Upper lobe of left lung (tissue), 6 donors: ENCODE data around the gene FBN2. TPM values are rescaled to one million over a fixed set of nuclear protein-coding genes. Genes with fewer than 3 reads are reported as not detected.

Source experiments
- ATAC-seq, 2 donors: fragments of 200-7000 bp; cut with Tn5 transposase; one replicate each; pipeline ENCODE4 v1.9.1; 2022; ENCODE audit warnings: mild to moderate bottlenecking in 2 of 2, moderate library complexity in 2 of 2; ENCODE audit not compliant: low FRiP score in 2 of 2
- DNase-seq, 2 donors: peaks; one replicate each; pipeline ENCODE4 v3.0.0-alpha.2; 2019 to 2020
- H3K27ac ChIP-seq, 4 donors: fragments of 200-600 bp; sonication (generic); one replicate each; pipeline ENCODE4 v1.5.1; 2016 to 2019
- H3K27me3 ChIP-seq, 4 donors: fragments of 200-600 bp; sonication (generic); one replicate each; pipeline ENCODE4 v1.5.1; 2017 to 2019
- H3K36me3 ChIP-seq, 4 donors: fragments of 200-600 bp; sonication (generic); one replicate each; pipeline ENCODE4 v1.5.1; 2016 to 2019
- H3K4me1 ChIP-seq, 4 donors: fragments of 200-600 bp; sonication (generic); one replicate each; pipeline ENCODE4 v1.5.1; 2018 to 2019
- H3K4me3 ChIP-seq, 4 donors: fragments of 200-600 bp; sonication (generic); one replicate each; pipeline ENCODE4 v1.5.1; 2017 to 2019; ENCODE audit warnings: mild to moderate bottlenecking in 2 of 4, moderate library complexity in 1 of 4
- H3K9me3 ChIP-seq, 4 donors: fragments of 200-600 bp; sonication (generic); one replicate each; pipeline ENCODE4 v1.5.1; 2018 to 2019
- EP300 ChIP-seq, 4 donors: sonication (generic); formaldehyde crosslinking; IDR thresholded peaks; one replicate each; pipeline ENCODE4 v1.5.1; 2017; ENCODE audit warnings: antibody characterized with exemption in 4 of 4, control low read depth in 2 of 4
- POLR2A ChIP-seq, 4 donors: fragments of 450-650 bp; IDR thresholded peaks; one replicate each; pipeline ENCODE4 v1.5.1; 2016 to 2017; ENCODE audit warnings: antibody characterized with exemption in 4 of 4, mild to moderate bottlenecking in 2 of 4
- POLR2AphosphoS5 ChIP-seq, 2 donors: sonication (generic); formaldehyde crosslinking; IDR thresholded peaks; one replicate each; pipeline ENCODE4 v1.5.1; 2017; ENCODE audit warnings: antibody characterized with exemption in 2 of 2
- WGBS, 2 donors: methylation state at CpG; one replicate each; pipeline ENCODE4 v1.1.5; 2017 to 2018; 5-methylcytosine and 5-hydroxymethylcytosine counted together
- total RNA-seq, 6 donors: library from RNA; depleted of rRNA in 4 of 6; stranded (reverse); fragments of >200 nt in 4 of 6; gene quantifications; one replicate each; pipeline versions ENCODE4 v1.1.0 to v1.2.1, GENCODE V29; 2016 to 2021
- TF ChIP-seq, protein P1 (sequence below), 6 experiments: fragments of 450-650 bp in 4 of 6; fragments of 200-600 bp in 2 of 6; sonication (generic) in 2 of 6; IDR thresholded peaks; one replicate each; pipeline ENCODE4 v1.5.1; 2016 to 2019; ENCODE audit warnings: antibody characterized with exemption in 6 of 6
- donor health status: DM: no; HTN: no; CAD: no; lungs with moderate emphysema.
- donor health status: DM: no; HTN: yes; CAD: no; lungs with severe emphysema.

The FBN2 gene
- total RNA-seq, 6 donors from 2014 or later = under 0.01 to 1.7 (median 0.39) TPM

DNA sequence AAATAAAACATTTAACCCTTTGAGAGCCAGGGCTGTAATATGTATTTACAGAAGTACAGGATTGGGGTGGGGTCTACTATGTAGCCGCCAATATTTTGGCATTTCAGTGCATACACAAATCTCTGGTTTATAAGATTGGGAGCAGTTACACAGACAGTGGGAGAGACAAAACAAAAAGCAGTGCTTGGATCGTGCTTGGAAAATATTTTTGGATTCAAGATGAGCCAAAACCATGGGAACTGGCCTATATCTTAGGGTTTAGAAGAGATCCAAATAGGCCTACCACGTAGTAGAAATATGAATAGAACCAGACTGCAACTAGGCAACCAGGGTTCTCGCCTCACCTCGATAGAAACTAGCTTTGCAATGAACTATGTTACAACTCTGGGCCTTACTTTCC, 284.9 kb downstream of the FBN2 start:
- Histone ChIP-seq H3K27me3 (no peaks in the 10 kb centered on the region), H3K27ac (no peak overlapping the region), H3K36me3 (no peaks in the 10 kb centered on the region), H3K9me3 (no peaks in the 10 kb centered on the region), H3K4me1 (no peaks in the 10 kb centered on the region), H3K4me3 (no peak overlapping the region)
- WGBS, 2 donors = 83 to 86% methylated on average over 5 of the region's 5 CpGs
- TF ChIP-seq, protein P1, sequence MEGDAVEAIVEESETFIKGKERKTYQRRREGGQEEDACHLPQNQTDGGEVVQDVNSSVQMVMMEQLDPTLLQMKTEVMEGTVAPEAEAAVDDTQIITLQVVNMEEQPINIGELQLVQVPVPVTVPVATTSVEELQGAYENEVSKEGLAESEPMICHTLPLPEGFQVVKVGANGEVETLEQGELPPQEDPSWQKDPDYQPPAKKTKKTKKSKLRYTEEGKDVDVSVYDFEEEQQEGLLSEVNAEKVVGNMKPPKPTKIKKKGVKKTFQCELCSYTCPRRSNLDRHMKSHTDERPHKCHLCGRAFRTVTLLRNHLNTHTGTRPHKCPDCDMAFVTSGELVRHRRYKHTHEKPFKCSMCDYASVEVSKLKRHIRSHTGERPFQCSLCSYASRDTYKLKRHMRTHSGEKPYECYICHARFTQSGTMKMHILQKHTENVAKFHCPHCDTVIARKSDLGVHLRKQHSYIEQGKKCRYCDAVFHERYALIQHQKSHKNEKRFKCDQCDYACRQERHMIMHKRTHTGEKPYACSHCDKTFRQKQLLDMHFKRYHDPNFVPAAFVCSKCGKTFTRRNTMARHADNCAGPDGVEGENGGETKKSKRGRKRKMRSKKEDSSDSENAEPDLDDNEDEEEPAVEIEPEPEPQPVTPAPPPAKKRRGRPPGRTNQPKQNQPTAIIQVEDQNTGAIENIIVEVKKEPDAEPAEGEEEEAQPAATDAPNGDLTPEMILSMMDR (IDR thresholded peaks at IDR 0.05) = no peak
- no peak for TF ChIP-seq POLR2AphosphoS5 (IDR thresholded peaks at IDR 0.05)
- no peak for TF ChIP-seq EP300 (IDR thresholded peaks at IDR 0.05)
- TF ChIP-seq POLR2A (IDR thresholded peaks at IDR 0.05) = no peak
- no peak for DNase-seq
- no peak for ATAC-seq

DNA sequence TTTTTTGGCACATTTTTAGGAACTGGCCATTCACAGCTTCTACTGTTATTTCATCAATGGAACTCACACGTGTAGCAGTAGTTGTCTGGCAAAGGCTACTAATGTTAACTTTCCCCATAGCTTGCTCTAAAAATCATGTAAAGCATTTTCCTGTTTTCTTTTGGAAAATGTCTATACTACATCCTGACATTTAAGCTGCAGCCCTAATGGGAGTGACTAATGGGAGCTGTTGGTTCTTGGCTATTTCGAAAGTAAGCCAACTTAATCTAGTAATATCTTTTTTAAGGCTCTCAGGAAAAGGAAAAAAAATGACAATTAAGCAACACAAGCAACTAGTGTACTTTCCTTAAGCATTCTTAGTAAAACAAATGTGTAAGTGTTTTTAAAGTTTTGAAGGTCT, 285.3 kb downstream of the FBN2 start:
- DNase-seq = no peak

DNA sequence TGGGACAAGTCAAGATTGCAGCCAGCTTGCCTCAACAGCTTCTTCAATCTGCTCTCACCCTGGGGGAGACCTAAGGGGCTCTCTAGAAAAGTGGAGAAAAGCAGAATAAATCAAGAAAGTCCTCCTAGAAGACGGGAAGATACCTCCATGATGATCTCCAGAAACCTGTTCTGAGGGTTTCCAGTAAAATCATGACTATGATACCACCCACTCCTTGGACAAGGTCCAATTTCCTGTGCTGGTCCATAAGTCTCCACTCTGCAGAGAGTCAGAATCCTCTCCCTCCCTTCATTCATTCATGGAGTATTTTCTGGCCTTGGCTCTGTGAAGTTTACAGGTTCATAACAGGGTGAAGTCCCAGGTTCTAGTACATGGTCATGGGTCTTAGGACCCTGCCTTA, 285.8 kb downstream of the FBN2 start:
- Histone ChIP-seq H3K9me3 (no peaks in the 10 kb centered on the region), H3K4me3 (no peak overlapping the region), H3K27ac (no peak overlapping the region), H3K27me3 (no peaks in the 10 kb centered on the region), H3K4me1 (no peaks in the 10 kb centered on the region), H3K36me3 (no peaks in the 10 kb centered on the region)
- TF ChIP-seq POLR2AphosphoS5 (IDR thresholded peaks at IDR 0.05) (no peak), EP300 (IDR thresholded peaks at IDR 0.05) (no peak), POLR2A (IDR thresholded peaks at IDR 0.05) (no peak)
- TF ChIP-seq, protein P1 (IDR thresholded peaks at IDR 0.05) = no peak
- no peak for ATAC-seq
- no peak for DNase-seq
- 73 to 74% methylated on average over 1 of the region's 1 CpG for WGBS, 2 donors

More for the DNA sequence above, 285.3 kb downstream of the FBN2 start:
- no peak for ATAC-seq
- 59 to 60% methylated on average over 2 of the region's 2 CpGs for WGBS, 2 donors
- Histone ChIP-seq H3K9me3 (no peaks in the 10 kb centered on the region), H3K4me1 (no peaks in the 10 kb centered on the region), H3K36me3 (no peaks in the 10 kb centered on the region), H3K4me3 (no peak overlapping the region), H3K27me3 (no peaks in the 10 kb centered on the region), H3K27ac (no peak overlapping the region)
- TF ChIP-seq, protein P1 (IDR thresholded peaks at IDR 0.05) = no peak
- TF ChIP-seq EP300 (IDR thresholded peaks at IDR 0.05) = no peak
- TF ChIP-seq POLR2A (IDR thresholded peaks at IDR 0.05) = no peak
- no peak for TF ChIP-seq POLR2AphosphoS5 (IDR thresholded peaks at IDR 0.05)

DNA sequence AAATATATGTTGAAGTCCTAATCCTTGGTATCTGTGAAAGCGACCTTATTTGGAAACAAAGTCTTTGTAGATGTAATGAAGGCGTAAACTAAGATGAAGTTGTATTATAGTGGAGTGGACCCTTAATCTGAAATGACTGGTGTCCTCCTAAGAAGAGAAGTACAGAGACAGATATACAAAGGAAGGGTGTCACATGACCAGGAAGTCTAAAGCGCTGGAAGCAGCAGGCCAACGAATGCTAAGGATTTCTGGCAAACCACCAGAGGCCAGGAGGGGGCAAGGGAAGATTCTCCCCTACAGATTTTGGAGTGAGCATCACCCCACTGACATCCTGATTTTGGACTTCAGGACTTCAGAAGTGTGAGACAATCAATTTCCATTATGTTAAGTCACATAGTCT, 292.1 kb downstream of the FBN2 start:
- no peak overlapping the region for H3K4me3 ChIP-seq
- no peak for ATAC-seq
- H3K36me3 ChIP-seq = no peaks in the 10 kb centered on the region
- H3K9me3 ChIP-seq = no peaks in the 10 kb centered on the region
- DNase-seq = no peak
- 72 to 79% methylated on average over 4 of the region's 4 CpGs for WGBS, 2 donors
- H3K27ac ChIP-seq = no peak overlapping the region
- H3K4me1 ChIP-seq = no peaks in the 10 kb centered on the region
- TF ChIP-seq POLR2AphosphoS5 (IDR thresholded peaks at IDR 0.05) (no peak), POLR2A (IDR thresholded peaks at IDR 0.05) (no peak), EP300 (IDR thresholded peaks at IDR 0.05) (no peak)
- TF ChIP-seq, protein P1 (IDR thresholded peaks at IDR 0.05) = no peak
- no peaks in the 10 kb centered on the region for H3K27me3 ChIP-seq

DNA sequence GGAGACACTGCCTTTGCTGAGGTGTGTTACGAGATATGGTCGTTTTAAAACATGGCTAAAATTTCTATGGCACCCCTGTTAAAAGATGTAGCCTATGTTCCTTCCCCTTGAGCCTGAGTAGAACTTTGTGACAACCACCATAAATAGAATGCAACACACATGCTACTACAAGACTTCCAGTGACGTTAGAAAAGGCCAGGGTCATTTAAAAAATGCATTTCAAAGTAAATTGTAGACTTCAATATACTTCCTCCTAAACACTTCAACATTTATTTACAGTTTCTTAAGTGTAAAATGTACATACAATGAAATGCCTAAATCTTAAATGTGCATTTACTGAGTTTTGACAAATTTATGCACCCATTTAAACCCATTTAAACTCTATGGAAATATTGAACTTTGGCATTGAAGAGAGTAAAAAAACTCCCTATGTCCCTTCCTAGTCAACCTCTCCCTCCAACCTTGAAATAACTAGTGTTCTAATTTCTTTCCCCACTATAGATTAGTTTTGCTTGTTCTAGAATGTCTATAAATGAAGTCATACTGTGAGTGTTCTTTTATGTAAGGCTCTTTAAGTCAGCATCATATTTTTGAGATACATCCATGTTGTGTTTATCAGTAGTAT, 294.0 kb downstream of the FBN2 start:
- no peak overlapping the region for H3K4me3 ChIP-seq
- H3K4me1 ChIP-seq = no peaks in the 10 kb centered on the region
- 70 to 75% methylated on average over 3 of the region's 3 CpGs for WGBS, 2 donors
- DNase-seq (no peak), ATAC-seq (no peak)
- H3K36me3 ChIP-seq = no peaks in the 10 kb centered on the region
- TF ChIP-seq POLR2A (IDR thresholded peaks at IDR 0.05) = no peak
- no peak for TF ChIP-seq POLR2AphosphoS5 (IDR thresholded peaks at IDR 0.05)
- no peak for TF ChIP-seq EP300 (IDR thresholded peaks at IDR 0.05)
- TF ChIP-seq, protein P1 (IDR thresholded peaks at IDR 0.05) = no peak
- H3K27me3 ChIP-seq = no peaks in the 10 kb centered on the region
- no peaks in the 10 kb centered on the region for H3K9me3 ChIP-seq
- H3K27ac ChIP-seq = no peak overlapping the region
